SK-N-SH (cell line): ENCODE results near the gene NELFA. TPM values are rescaled to one million over a fixed set of nuclear protein-coding genes. Genes with fewer than 3 reads are reported as not detected.

ENCODE experiments used
- CTCF ChIA-PET: fragments of 300-600, 350-600 bp; formaldehyde crosslinking; extraction: SDS; loops from one replicate; lab custom pipeline; 2021; lab: Yijun Ruan, JAX
- POLR2A ChIA-PET: fragments of 350-600 bp; sonication (Branson Sonifier 250); formaldehyde crosslinking; extraction: SDS; loops from one replicate; lab custom pipeline; 2020; ENCODE audit warnings: antibody characterized with exemption, inconsistent platforms; lab: Yijun Ruan, JAX
- DNase-seq: peaks from one replicate; pipeline ENCODE4 v3.0.0; 2012
- H2AFZ ChIP-seq: fragments of 200-600 bp; sonication (generic); 2 replicates; pipeline ENCODE4 v1.8.1; 2016; ENCODE audit warnings: antibody characterized with exemption, mild to moderate bottlenecking, low read depth
- H3F3A ChIP-seq: fragments of 200-600 bp; sonication (generic); replicated peaks from 2 replicates; pipeline ENCODE3; 2016; ENCODE audit warnings: antibody characterized with exemption, mild to moderate bottlenecking; ENCODE audit not compliant: insufficient read depth
- H3K27ac ChIP-seq, 2 experiments: fragments of 200-500 bp in 1 of 2; fragments of 200-600 bp in 1 of 2; sonication (Bioruptor generic) in 1 of 2; sonication (generic), shearing (Covaris generic) in 1 of 2; 2 replicates each; pipeline versions ENCODE4 v1.5.1 to v1.6.1; 2014 to 2016; ENCODE audit warnings: low read depth in 2 of 2, inconsistent platforms in 1 of 2, low read length in 1 of 2, mild to moderate bottlenecking in 1 of 2, mixed read lengths in 1 of 2
- H3K27me3 ChIP-seq: fragments of 200-600 bp; sonication (generic), shearing (Covaris generic); 2 replicates; pipeline ENCODE4 v1.6.1; 2016; ENCODE audit warnings: mixed run types; ENCODE audit not compliant: insufficient read depth
- H3K36me3 ChIP-seq, 2 experiments: fragments of 200-500 bp in 1 of 2; fragments of 200-600 bp in 1 of 2; sonication (Bioruptor generic) in 1 of 2; sonication (generic) in 1 of 2; replicated peaks in 1 of 2; 2 replicates each; pipeline versions ENCODE3 to v1.5.1; 2014 to 2016; ENCODE audit warnings: low read length in 1 of 2, mild to moderate bottlenecking in 1 of 2; ENCODE audit not compliant: insufficient read depth in 2 of 2, control insufficient read depth in 1 of 2
- H3K4me1 ChIP-seq, 2 experiments: fragments of 200-500 bp in 1 of 2; fragments of 200-600 bp in 1 of 2; sonication (Bioruptor generic) in 1 of 2; sonication (generic), shearing (Covaris generic) in 1 of 2; 2 replicates each; pipeline versions ENCODE4 v1.5.1 to v1.6.1; 2014 to 2016; ENCODE audit warnings: low read depth in 1 of 2, low read length in 1 of 2, mixed run types in 1 of 2; ENCODE audit not compliant: insufficient read depth in 2 of 2, control insufficient read depth in 1 of 2
- H3K4me2 ChIP-seq: fragments of 200-600 bp; sonication (generic), shearing (Covaris generic); 2 replicates; pipeline ENCODE4 v1.6.1; 2017; ENCODE audit warnings: mixed run types
- H3K4me3 ChIP-seq, 2 experiments: fragments of 200-500 bp in 1 of 2; fragments of 200-600 bp in 1 of 2; sonication (Bioruptor generic) in 1 of 2; sonication (generic), shearing (Covaris generic) in 1 of 2; 2 replicates each; pipeline versions ENCODE4 v1.5.1 to v1.8.1; 2014 to 2016; ENCODE audit warnings: low read depth in 2 of 2, inconsistent platforms in 1 of 2, low read length in 1 of 2, mild to moderate bottlenecking in 1 of 2, mixed read lengths in 1 of 2, moderate library complexity in 1 of 2
- H3K79me2 ChIP-seq: fragments of 200-600 bp; sonication (generic); 2 replicates; pipeline ENCODE4 v1.8.1; 2017; ENCODE audit warnings: mild to moderate bottlenecking; ENCODE audit not compliant: insufficient read depth
- H3K9ac ChIP-seq: fragments of 200-600 bp; sonication (generic); 2 replicates; pipeline ENCODE4 v1.6.1; 2017; ENCODE audit warnings: mixed run types
- H3K9me2 ChIP-seq: fragments of 200-600 bp; sonication (generic); 2 replicates; pipeline ENCODE4 v1.6.1; 2017; ENCODE audit warnings: mixed run types
- H3K9me3 ChIP-seq: fragments of 200-600 bp; sonication (generic); 2 replicates; pipeline ENCODE4 v1.6.1; 2017; ENCODE audit warnings: mixed run types, mild to moderate bottlenecking, moderate library complexity
- H4K20me1 ChIP-seq: fragments of 200-600 bp; sonication (generic); 2 replicates; pipeline ENCODE4 v1.6.1; 2017; ENCODE audit warnings: mild to moderate bottlenecking, mixed run types; ENCODE audit not compliant: insufficient read depth
- ELF1 ChIP-seq: IDR thresholded peaks from 2 replicates; pipeline ENCODE4 v1.4.0; 2012
- EP300 ChIP-seq, 2 experiments: IDR thresholded peaks; 2 replicates each; pipeline versions ENCODE4 v1.4.0 to v1.6.1; 2012; ENCODE audit warnings: borderline replicate concordance in 1 of 2, low read depth in 1 of 2, low read length in 1 of 2
- EZH2phosphoT487 ChIP-seq: fragments of 200-600 bp; sonication (generic); IDR thresholded peaks from 2 replicates; pipeline ENCODE4 v1.6.1; 2017; ENCODE audit warnings: low read depth, mixed run types, mild to moderate bottlenecking, antibody characterized with exemption, moderate library complexity, borderline replicate concordance
- FOXM1 ChIP-seq: IDR thresholded peaks from 2 replicates; pipeline ENCODE4 v1.4.0; 2012; ENCODE audit warnings: low read depth, mild to moderate bottlenecking
- JUND ChIP-seq: IDR thresholded peaks from 2 replicates; pipeline ENCODE4 v1.4.0; 2012
- NFIC ChIP-seq: IDR thresholded peaks from 2 replicates; pipeline ENCODE4 v1.4.0; 2012; ENCODE audit warnings: borderline replicate concordance
- NRF1 ChIP-seq: IDR thresholded peaks from 2 replicates; pipeline ENCODE4 v1.6.1; 2012; ENCODE audit warnings: low read depth, mild to moderate bottlenecking, low read length
- RCOR1 ChIP-seq: fragments of 150-350 bp; IDR thresholded peaks from 2 replicates; pipeline ENCODE4 v1.6.1; 2017; ENCODE audit warnings: antibody characterized with exemption, low read length
- RXRA ChIP-seq: IDR thresholded peaks from 2 replicates; pipeline ENCODE4 v1.4.0; 2012; ENCODE audit warnings: low read depth, mild to moderate bottlenecking, borderline replicate concordance
- SIN3A ChIP-seq: IDR thresholded peaks from 2 replicates; pipeline ENCODE4 v1.6.1; 2012; ENCODE audit warnings: low read depth, mild to moderate bottlenecking, low read length, moderate library complexity, borderline replicate concordance
- TEAD4 ChIP-seq: IDR thresholded peaks from 2 replicates; pipeline ENCODE4 v1.4.0; 2012; ENCODE audit warnings: mild to moderate bottlenecking, borderline replicate concordance; ENCODE audit not compliant: insufficient read depth
- WGBS: methylation state at CpG from one replicate; pipeline ENCODE4 v1.1.6; 2017; ENCODE audit warnings: low lambda C conversion rate; 5-methylcytosine and 5-hydroxymethylcytosine counted together
- polyA plus RNA-seq, 3 experiments: library from polyadenylated mRNA; depleted of rRNA; stranded (reverse); fragments of >200 nt; gene quantifications; 2 replicates each; pipeline ENCODE4 v1.2.3, GENCODE V29; 2012
- TF ChIP-seq, protein P1 (sequence below): IDR thresholded peaks from 2 replicates; pipeline ENCODE4 v1.4.0; 2012; ENCODE audit warnings: low read depth, borderline replicate concordance
- TF ChIP-seq, protein P2 (sequence below): IDR thresholded peaks from 2 replicates; pipeline ENCODE4 v1.4.0; 2012; ENCODE audit warnings: low read depth
- TF ChIP-seq, protein P3 (sequence below): fragments of 200-600 bp; sonication (generic); IDR thresholded peaks from 2 replicates; pipeline ENCODE4 v1.6.1; 2017; ENCODE audit warnings: antibody characterized with exemption, mild to moderate bottlenecking, moderate library complexity

The NELFA gene
- polyA plus RNA-seq, 1 of the 3 experiments (the other 2 are of a cell fraction) = 26.8 TPM

DNA sequence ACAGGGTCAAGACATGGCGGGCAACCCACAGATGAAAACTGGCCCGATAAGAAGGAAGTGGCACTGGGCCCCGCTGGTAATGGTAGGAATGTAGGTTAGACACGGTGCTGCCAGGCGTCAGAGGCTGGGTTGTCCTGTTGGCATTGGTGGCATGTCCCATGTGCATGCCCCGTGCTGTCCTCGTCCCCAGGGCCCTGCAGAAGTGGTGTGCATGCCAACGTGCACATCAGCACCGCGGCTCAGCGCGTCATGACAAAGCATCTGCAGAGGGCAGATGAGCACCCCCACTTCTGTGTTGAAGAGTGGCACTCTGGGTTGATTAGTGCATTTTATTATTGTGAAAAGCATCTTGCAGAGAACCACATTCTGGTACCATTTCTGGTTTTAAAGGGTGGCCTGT lies 35.6 kb downstream of the NELFA start (continued):
- TF ChIP-seq, protein P1, sequence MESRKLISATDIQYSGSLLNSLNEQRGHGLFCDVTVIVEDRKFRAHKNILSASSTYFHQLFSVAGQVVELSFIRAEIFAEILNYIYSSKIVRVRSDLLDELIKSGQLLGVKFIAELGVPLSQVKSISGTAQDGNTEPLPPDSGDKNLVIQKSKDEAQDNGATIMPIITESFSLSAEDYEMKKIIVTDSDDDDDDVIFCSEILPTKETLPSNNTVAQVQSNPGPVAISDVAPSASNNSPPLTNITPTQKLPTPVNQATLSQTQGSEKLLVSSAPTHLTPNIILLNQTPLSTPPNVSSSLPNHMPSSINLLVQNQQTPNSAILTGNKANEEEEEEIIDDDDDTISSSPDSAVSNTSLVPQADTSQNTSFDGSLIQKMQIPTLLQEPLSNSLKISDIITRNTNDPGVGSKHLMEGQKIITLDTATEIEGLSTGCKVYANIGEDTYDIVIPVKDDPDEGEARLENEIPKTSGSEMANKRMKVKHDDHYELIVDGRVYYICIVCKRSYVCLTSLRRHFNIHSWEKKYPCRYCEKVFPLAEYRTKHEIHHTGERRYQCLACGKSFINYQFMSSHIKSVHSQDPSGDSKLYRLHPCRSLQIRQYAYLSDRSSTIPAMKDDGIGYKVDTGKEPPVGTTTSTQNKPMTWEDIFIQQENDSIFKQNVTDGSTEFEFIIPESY = no peak
- no peak for TF ChIP-seq EZH2phosphoT487

DNA sequence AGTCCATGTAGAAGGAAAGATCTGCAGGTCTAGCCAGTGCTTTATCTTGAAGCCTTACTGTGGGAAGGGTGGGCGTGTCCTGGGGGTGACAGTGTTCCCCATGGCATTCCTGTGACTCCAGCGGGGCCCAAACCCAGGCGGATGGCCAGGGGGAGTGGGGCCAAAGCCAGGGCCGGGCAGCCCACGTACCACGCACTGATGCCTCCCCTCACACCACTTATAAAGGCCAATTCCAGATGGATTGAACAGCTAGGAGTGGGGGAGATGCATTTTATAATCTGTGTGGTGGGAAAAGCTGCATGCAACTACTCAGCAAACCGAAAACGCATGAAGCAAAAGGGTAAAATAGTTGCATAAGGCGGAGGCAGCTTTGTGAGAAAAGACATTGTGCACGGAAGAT lies 36.4 kb downstream of the NELFA start:
- peaks cover 32 to 57% of the 10 kb centered on the region in 2 experiments for H3K36me3 ChIP-seq

DNA sequence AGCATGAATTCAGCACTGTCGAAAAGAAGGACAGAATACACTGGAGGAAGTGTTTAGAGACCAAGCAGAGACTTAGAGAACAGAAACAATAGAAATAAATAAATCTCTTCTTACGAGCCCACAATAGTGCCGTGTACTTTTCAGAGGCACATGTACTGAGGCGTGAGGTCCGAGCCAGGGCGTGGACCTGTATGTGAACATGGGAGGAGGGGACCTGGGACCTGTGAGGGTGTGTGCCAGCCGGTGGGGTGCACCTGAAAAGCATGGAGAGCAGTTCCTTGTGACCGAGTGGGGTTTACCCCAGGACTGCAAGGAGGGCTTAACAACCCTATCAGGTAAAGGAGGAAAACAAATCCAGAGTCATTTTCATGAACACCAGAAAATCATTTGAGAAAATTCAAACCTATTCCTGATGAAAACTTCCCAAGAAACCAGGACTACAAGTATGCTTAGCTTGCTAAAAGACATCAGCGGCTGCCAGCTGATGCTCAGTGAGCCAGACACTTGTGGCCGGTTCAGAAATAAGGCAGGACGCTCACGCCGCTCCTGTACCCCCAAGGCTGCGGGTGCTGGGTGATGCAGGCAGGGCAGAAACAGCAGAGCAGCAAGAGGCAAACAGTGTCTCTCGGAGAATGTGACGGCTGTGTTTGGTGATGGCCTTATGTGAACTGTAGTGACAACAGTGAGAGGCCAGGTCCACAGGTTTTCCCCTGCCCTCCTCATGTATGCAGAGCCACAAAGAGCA lies 37.1 kb downstream of the NELFA start:
- no peaks in the 10 kb centered on the region for H4K20me1 ChIP-seq
- POLR2A ChIA-PET = no interaction called here
- H3K9ac ChIP-seq = no peak overlapping the region
- WGBS = 96% methylated on average over 16 of the region's 16 CpGs
- peaks cover 0 to 11% of the 10 kb centered on the region in 2 experiments; a peak in 1 of 4 replicates for H3K4me1 ChIP-seq
- no peak overlapping the region for H3K4me2 ChIP-seq
- H2AFZ ChIP-seq = no peak overlapping the region
- no peak overlapping the region for H3K4me3 ChIP-seq
- H3K27me3 ChIP-seq = no peaks in the 10 kb centered on the region
- no peaks in the 10 kb centered on the region for H3K9me3 ChIP-seq
- peaks cover 32 to 52% of the 10 kb centered on the region in 2 experiments for H3K36me3 ChIP-seq
- peaks cover 3% of the 10 kb centered on the region for H3F3A ChIP-seq
- H3K27ac ChIP-seq = no peak overlapping the region
- H3K9me2 ChIP-seq = no peaks in the 10 kb centered on the region
- peaks cover 31% of the 10 kb centered on the region for H3K79me2 ChIP-seq
- no peak for DNase-seq
- CTCF ChIA-PET = no interaction called here
- TF ChIP-seq, protein P2, sequence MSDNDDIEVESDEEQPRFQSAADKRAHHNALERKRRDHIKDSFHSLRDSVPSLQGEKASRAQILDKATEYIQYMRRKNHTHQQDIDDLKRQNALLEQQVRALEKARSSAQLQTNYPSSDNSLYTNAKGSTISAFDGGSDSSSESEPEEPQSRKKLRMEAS = no peak
- TF ChIP-seq, protein P3, sequence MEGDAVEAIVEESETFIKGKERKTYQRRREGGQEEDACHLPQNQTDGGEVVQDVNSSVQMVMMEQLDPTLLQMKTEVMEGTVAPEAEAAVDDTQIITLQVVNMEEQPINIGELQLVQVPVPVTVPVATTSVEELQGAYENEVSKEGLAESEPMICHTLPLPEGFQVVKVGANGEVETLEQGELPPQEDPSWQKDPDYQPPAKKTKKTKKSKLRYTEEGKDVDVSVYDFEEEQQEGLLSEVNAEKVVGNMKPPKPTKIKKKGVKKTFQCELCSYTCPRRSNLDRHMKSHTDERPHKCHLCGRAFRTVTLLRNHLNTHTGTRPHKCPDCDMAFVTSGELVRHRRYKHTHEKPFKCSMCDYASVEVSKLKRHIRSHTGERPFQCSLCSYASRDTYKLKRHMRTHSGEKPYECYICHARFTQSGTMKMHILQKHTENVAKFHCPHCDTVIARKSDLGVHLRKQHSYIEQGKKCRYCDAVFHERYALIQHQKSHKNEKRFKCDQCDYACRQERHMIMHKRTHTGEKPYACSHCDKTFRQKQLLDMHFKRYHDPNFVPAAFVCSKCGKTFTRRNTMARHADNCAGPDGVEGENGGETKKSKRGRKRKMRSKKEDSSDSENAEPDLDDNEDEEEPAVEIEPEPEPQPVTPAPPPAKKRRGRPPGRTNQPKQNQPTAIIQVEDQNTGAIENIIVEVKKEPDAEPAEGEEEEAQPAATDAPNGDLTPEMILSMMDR = no peak
- TF ChIP-seq FOXM1 (no peak), RCOR1 (no peak), ELF1 (no peak), EP300 (IDR thresholded peaks at IDR 0.05; ENCODE audit: borderline replicate concordance in 1 of 2, low read depth in 1 of 2, low read length in 1 of 2) (no peak), JUND (no peak), NRF1 (no peak)

More for the DNA sequence above, 36.4 kb downstream of the NELFA start:
- Histone ChIP-seq H3K79me2 (peaks cover 31% of the 10 kb centered on the region), H3K9ac (no peak overlapping the region), H3K9me3 (no peaks in the 10 kb centered on the region), H3F3A (peaks cover 3% of the 10 kb centered on the region), H3K27ac (no peak overlapping the region), H2AFZ (no peak overlapping the region), H3K27me3 (no peaks in the 10 kb centered on the region), H3K4me1 (peaks cover 0 to 9% of the 10 kb centered on the region in 2 experiments; a peak in 1 of 4 replicates), H3K4me2 (no peak overlapping the region), H3K4me3 (no peak overlapping the region), H3K9me2 (no peaks in the 10 kb centered on the region), H4K20me1 (no peaks in the 10 kb centered on the region)
- 92% methylated on average over 7 of the region's 10 CpGs for WGBS
- CTCF ChIA-PET = interaction anchor here (0.7 kb wide), 1 partner anchor 31 kb away, joined by 3 read pairs; no protein-coding TSS in a partner anchor
- TF ChIP-seq, protein P1 = no peak
- TF ChIP-seq NFIC (no peak), SIN3A (no peak), TEAD4 (no peak), RXRA (no peak), ELF1 (no peak)
- no peak for DNase-seq
- POLR2A ChIA-PET = no interaction called here
